K562 (cell line): ENCODE measurements around the gene SUOX. TPM values are rescaled to one million over a fixed set of nuclear protein-coding genes. Genes with fewer than 3 reads are reported as not detected.

ENCODE experiments used
- BCOR ChIP-seq: fragments of 450-650 bp; IDR thresholded peaks from 2 replicates; pipeline ENCODE4 v1.6.1; 2016
- BRD9 ChIP-seq: fragments of 450-650 bp; IDR thresholded peaks from 2 replicates; pipeline ENCODE4 v1.6.1; 2018; ENCODE audit warnings: low read depth; ENCODE audit not compliant: partially characterized antibody
- DPF2 ChIP-seq: fragments of 450-650 bp; IDR thresholded peaks from 2 replicates; pipeline ENCODE4 v1.6.1; 2016
- SMARCA5 ChIP-seq: fragments of 450-650 bp; IDR thresholded peaks from 2 replicates; pipeline ENCODE4 v1.6.1; 2016
- SMARCC2 ChIP-seq: fragments of 450-650 bp; IDR thresholded peaks from 2 replicates; pipeline ENCODE4 v1.6.1; 2017; ENCODE audit warnings: antibody characterized with exemption, moderate library complexity, mild to moderate bottlenecking, low read depth
- SP1 ChIP-seq: sonication (generic); formaldehyde crosslinking; IDR thresholded peaks from 2 replicates; pipeline ENCODE4 v1.8.1; 2022; ENCODE audit warnings: mild to moderate bottlenecking, missing genetic modification reagents
- polyA plus RNA-seq, 8 experiments: library from polyadenylated mRNA; depleted of rRNA in 4 of 8; stranded (reverse) in 5 of 8; unstranded in 3 of 8; fragments of >200 nt; fragmentation: Nextera tagmentation in 2 of 8; fragmentation: Illumina TruSeq in 1 of 8; extraction: Ambion mirVana in 2 of 8; extraction: Trizol in 1 of 8; gene quantifications; 2 replicates each; pipeline versions ENCODE4 v1.2.1 to v1.2.3, GENCODE V29; 2011 to 2014; ENCODE audit warnings: inconsistent platforms in 1 of 8, missing spikeins in 1 of 8
- total RNA-seq, 7 experiments: library from RNA; depleted of rRNA in 6 of 7; stranded (reverse); fragments of >200 nt in 6 of 7; fragmentation: Illumina TruSeq in 2 of 7; extraction: Trizol in 2 of 7; gene quantifications; 2 replicates each; pipeline versions ENCODE4 v1.2.1 to v1.2.3, GENCODE V29; 2011 to 2021; ENCODE audit warnings: low replicate concordance in 1 of 7
- TF ChIP-seq, protein P1 (sequence below): fragments of 450-650 bp; IDR thresholded peaks from 2 replicates; pipeline ENCODE4 v1.6.1; 2016; ENCODE audit warnings: low read depth
- TF ChIP-seq, protein P2 (sequence below), 3 experiments: fragments of 200-800 bp in 1 of 3; fragments of 250-450 bp in 1 of 3; fragments of 450-650 bp in 1 of 3; sonication (Bioruptor Pico) in 1 of 3; sonication (Bioruptor generic) in 1 of 3; formaldehyde crosslinking in 1 of 3; IDR thresholded peaks; 2 replicates each; pipeline versions ENCODE4 v1.6.1 to v1.8.0; 2016 to 2022; ENCODE audit warnings: mild to moderate bottlenecking in 2 of 3, missing genetic modification characterization in 2 of 3, missing compliant biosample characterization in 1 of 3, moderate library complexity in 1 of 3
- TF ChIP-seq, protein P3 (sequence below), 2 experiments: fragments of 250-450 bp in 1 of 2; fragments of 450-650 bp in 1 of 2; sonication (Bioruptor Pico) in 1 of 2; IDR thresholded peaks; 2 replicates each; pipeline versions ENCODE4 v1.6.1 to v1.8.0; 2016 to 2021; ENCODE audit warnings: mild to moderate bottlenecking in 2 of 2, moderate library complexity in 2 of 2, missing compliant biosample characterization in 1 of 2, missing genetic modification characterization in 1 of 2
- TF ChIP-seq, protein P4 (sequence below): fragments of 450-650 bp; IDR thresholded peaks from 2 replicates; pipeline ENCODE4 v1.6.1; 2016; ENCODE audit warnings: mild to moderate bottlenecking

Gene SUOX
- total and polyA plus RNA-seq, 9 of the 15 experiments (the other 6 are each of a cell fraction or from before 2014, with no cell fraction given): 9.2 to 39.7 (median 25.4) TPM

DNA sequence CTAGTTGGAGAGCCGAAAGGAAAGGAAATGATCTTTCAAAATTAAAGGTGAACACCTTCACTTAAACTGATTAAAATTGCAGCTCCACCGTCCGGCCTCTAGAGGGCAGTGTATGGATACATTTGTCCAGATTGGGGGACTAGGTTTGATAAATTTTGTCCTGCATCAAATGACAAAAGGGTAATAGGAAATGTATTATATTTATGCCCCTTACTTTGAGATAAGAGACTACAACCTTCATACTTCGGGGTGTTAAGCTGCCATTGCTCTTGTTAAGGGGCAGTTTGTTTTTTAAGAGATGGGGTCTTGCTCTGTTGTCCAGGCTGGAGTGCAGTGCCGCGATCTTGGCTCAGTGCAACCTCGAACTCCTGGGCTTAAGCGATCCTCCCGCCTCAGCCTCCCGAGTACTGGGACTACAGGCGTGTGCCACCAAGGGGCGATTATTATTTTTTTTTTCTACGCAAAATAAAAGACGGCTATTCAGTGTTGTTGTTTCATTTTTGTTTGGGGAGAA lies 818 bp upstream of the SUOX start (continued):
- TF ChIP-seq, protein P1, sequence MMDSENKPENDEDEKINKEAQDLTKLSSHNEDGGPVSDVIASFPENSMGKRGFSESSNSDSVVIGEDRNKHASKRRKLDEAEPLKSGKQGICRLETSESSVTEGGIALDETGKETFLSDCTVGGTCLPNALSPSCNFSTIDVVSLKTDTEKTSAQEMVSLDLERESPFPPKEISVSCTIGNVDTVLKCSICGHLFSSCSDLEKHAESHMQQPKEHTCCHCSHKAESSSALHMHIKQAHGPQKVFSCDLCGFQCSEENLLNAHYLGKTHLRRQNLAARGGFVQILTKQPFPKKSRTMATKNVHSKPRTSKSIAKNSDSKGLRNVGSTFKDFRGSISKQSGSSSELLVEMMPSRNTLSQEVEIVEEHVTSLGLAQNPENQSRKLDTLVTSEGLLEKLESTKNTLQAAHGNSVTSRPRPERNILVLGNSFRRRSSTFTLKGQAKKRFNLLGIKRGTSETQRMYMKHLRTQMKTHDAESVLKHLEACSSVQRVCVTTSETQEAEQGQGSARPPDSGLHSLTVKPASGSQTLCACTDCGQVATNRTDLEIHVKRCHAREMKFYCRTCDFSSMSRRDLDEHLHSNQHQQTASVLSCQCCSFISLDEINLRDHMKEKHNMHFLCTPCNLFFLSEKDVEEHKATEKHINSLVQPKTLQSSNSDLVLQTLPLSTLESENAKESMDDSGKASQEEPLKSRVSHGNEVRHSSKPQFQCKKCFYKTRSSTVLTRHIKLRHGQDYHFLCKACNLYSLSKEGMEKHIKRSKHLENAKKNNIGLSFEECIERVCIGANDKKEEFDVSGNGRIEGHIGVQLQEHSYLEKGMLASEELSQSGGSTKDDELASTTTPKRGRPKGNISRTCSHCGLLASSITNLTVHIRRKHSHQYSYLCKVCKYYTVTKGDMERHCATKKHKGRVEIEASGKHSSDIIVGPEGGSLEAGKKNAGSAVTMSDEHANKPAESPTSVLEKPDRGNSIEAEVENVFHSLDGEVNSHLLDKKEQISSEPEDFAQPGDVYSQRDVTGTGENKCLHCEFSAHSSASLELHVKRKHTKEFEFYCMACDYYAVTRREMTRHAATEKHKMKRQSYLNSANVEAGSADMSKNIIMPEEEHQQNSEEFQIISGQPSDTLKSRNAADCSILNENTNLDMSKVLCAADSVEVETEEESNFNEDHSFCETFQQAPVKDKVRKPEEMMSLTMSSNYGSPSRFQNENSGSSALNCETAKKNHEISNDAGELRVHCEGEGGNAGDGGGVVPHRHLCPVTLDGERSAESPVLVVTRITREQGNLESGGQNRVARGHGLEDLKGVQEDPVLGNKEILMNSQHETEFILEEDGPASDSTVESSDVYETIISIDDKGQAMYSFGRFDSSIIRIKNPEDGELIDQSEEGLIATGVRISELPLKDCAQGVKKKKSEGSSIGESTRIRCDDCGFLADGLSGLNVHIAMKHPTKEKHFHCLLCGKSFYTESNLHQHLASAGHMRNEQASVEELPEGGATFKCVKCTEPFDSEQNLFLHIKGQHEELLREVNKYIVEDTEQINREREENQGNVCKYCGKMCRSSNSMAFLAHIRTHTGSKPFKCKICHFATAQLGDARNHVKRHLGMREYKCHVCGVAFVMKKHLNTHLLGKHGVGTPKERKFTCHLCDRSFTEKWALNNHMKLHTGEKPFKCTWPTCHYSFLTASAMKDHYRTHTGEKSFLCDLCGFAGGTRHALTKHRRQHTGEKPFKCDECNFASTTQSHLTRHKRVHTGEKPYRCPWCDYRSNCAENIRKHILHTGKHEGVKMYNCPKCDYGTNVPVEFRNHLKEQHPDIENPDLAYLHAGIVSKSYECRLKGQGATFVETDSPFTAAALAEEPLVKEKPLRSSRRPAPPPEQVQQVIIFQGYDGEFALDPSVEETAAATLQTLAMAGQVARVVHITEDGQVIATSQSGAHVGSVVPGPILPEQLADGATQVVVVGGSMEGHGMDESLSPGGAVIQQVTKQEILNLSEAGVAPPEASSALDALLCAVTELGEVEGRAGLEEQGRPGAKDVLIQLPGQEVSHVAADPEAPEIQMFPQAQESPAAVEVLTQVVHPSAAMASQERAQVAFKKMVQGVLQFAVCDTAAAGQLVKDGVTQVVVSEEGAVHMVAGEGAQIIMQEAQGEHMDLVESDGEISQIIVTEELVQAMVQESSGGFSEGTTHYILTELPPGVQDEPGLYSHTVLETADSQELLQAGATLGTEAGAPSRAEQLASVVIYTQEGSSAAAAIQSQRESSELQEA: no peak
- TF ChIP-seq BRD9: peak; percentile 60
- peak; percentile 98 for TF ChIP-seq SMARCA5
- TF ChIP-seq DPF2: peak; percentile 69
- TF ChIP-seq BCOR: peak; percentile 98
- peak; percentile 55; the same call in 1 of the 2 replicates for TF ChIP-seq SP1
- TF ChIP-seq, protein P2, sequence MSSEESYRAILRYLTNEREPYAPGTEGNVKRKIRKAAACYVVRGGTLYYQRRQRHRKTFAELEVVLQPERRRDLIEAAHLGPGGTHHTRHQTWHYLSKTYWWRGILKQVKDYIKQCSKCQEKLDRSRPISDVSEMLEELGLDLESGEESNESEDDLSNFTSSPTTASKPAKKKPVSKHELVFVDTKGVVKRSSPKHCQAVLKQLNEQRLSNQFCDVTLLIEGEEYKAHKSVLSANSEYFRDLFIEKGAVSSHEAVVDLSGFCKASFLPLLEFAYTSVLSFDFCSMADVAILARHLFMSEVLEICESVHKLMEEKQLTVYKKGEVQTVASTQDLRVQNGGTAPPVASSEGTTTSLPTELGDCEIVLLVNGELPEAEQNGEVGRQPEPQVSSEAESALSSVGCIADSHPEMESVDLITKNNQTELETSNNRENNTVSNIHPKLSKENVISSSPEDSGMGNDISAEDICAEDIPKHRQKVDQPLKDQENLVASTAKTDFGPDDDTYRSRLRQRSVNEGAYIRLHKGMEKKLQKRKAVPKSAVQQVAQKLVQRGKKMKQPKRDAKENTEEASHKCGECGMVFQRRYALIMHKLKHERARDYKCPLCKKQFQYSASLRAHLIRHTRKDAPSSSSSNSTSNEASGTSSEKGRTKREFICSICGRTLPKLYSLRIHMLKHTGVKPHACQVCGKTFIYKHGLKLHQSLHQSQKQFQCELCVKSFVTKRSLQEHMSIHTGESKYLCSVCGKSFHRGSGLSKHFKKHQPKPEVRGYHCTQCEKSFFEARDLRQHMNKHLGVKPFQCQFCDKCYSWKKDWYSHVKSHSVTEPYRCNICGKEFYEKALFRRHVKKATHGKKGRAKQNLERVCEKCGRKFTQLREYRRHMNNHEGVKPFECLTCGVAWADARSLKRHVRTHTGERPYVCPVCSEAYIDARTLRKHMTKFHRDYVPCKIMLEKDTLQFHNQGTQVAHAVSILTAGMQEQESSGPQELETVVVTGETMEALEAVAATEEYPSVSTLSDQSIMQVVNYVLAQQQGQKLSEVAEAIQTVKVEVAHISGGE (CRISPR knock-in tag; IDR thresholded peaks at IDR 0.05): 0 out of 6 replicates have a peak, but pooled peaks of 1 of the 3 experiments have one; percentile 7
- TF ChIP-seq, protein P3, sequence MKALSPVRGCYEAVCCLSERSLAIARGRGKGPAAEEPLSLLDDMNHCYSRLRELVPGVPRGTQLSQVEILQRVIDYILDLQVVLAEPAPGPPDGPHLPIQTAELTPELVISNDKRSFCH (CRISPR knock-in tag; IDR thresholded peaks at IDR 0.05): no peak
- TF ChIP-seq, protein P3 (tag; IDR thresholded peaks at IDR 0.05): 0 out of 2 replicates have a peak, but pooled peaks have one; percentile 43
- TF ChIP-seq SMARCC2: peak; percentile 67; the same call in 1 of the 2 replicates
- TF ChIP-seq, protein P4, sequence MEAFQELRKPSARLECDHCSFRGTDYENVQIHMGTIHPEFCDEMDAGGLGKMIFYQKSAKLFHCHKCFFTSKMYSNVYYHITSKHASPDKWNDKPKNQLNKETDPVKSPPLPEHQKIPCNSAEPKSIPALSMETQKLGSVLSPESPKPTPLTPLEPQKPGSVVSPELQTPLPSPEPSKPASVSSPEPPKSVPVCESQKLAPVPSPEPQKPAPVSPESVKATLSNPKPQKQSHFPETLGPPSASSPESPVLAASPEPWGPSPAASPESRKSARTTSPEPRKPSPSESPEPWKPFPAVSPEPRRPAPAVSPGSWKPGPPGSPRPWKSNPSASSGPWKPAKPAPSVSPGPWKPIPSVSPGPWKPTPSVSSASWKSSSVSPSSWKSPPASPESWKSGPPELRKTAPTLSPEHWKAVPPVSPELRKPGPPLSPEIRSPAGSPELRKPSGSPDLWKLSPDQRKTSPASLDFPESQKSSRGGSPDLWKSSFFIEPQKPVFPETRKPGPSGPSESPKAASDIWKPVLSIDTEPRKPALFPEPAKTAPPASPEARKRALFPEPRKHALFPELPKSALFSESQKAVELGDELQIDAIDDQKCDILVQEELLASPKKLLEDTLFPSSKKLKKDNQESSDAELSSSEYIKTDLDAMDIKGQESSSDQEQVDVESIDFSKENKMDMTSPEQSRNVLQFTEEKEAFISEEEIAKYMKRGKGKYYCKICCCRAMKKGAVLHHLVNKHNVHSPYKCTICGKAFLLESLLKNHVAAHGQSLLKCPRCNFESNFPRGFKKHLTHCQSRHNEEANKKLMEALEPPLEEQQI: no peak
